Activated CD4-positive, alpha-beta T cell treated with anti-CD3 and anti-CD28 coated beads, Interleukin-2, amount 10 ng/mL, durations not matched to agents 24 days and 14 days (primary cell): ENCODE results near the gene SPTSSA. TPM values are rescaled to one million over a fixed set of nuclear protein-coding genes. Genes with fewer than 3 reads are reported as not detected.
"Not testable (repeated sequence)": the region's sequence is repeated elsewhere in the genome, so short reads cannot be mapped to it uniquely, and the experiment has no call there.

ENCODE experiments used
- DNase-seq: peaks from one replicate; pipeline ENCODE4 v3.0.0; 2022
- H3K27ac Mint-ChIP-seq: one replicate; pipeline ENCODE4 v1.8.0; 2022; ENCODE audit warnings: mild to moderate bottlenecking, mixed read lengths
- H3K27me3 Mint-ChIP-seq: one replicate; pipeline ENCODE4 v1.8.0; 2022; ENCODE audit warnings: mixed read lengths
- H3K36me3 Mint-ChIP-seq: one replicate; pipeline ENCODE4 v1.8.0; 2022; ENCODE audit warnings: low read depth, mild to moderate bottlenecking, mixed read lengths
- H3K4me1 Mint-ChIP-seq: one replicate; pipeline ENCODE4 v1.8.0; 2021; ENCODE audit warnings: mixed read lengths
- H3K4me3 Mint-ChIP-seq: one replicate; pipeline ENCODE4 v1.8.0; 2022; ENCODE audit warnings: mild to moderate bottlenecking, moderate library complexity, mixed read lengths
- H3K9me3 Mint-ChIP-seq: one replicate; pipeline ENCODE4 v1.8.0; 2021; ENCODE audit warnings: mixed read lengths
- intact Hi-C: fragments of 100-400 bp; cut with micrococcal nuclease; formaldehyde crosslinking; loops from one replicate; pipeline ENCODE4 v1.15.1; 2023
- total RNA-seq: library from RNA; stranded (reverse); gene quantifications from 2 replicates; pipeline ENCODE4 v1.2.3, GENCODE V29; 2022

The SPTSSA gene
- total RNA-seq, 1 donor from 2014 or later = 21.2 TPM

DNA sequence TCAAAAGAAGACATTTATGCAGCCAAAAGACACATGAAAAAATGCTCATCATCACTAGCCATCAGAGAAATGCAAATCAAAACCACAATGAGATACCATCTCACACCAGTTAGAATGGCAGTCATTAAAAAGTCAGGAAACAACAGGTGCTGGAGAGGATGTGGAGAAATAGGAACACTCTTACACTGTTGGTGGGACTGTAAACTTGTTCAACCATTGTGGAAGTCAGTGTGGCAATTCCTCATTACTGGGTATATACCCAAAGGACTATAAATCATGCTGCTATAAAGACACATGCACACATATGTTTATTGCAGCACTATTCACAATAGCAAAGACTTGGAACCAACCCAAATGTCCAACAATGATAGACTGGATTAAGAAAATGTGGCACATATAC, 76.2 kb downstream of the SPTSSA start:
- H3K27me3 Mint-ChIP-seq, H3K27ac Mint-ChIP-seq, H3K4me1 Mint-ChIP-seq, intact Hi-C loops, H3K4me3 Mint-ChIP-seq, H3K9me3 Mint-ChIP-seq, H3K36me3 Mint-ChIP-seq, DNase-seq: not testable (repeated sequence)

DNA sequence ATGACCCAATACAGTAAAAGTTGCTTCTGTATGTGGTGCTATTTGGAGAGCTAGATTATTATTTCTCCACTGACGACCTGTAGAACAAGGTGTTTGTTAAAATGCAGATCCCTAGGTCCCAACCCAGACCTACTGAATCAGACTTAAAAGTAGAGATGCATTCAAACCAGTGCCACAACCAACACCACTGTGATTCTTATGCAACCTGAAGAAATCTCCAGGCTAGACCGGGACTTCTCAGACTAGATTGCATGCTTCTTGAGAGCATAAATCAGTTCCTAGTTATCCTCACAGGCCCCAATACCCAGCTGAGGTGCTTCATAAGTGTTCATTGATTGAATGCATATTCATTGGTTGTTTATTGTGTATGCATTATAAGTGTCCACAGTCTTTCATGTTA, 78.2 kb downstream of the SPTSSA start:
- DNase-seq = no peak
- Mint-ChIP-seq H3K36me3 (no peaks in the 10 kb centered on the region), H3K4me3 (no peak overlapping the region), H3K9me3 (peaks cover 3% of the 10 kb centered on the region), H3K27ac (no peak overlapping the region), H3K27me3 (no peaks in the 10 kb centered on the region), H3K4me1 (no peaks in the 10 kb centered on the region)
- intact Hi-C loops = no loop called here

Other genes with a start within 250 kb of the SPTSSA start
- gene EAPP, start 77.5 kb upstream of the SPTSSA start, total RNA-seq = 33.7 and 34.7 TPM in 2 replicates
- gene SNX6, start 167.9 kb upstream of the SPTSSA start, total RNA-seq = 68.6 and 70.4 TPM in 2 replicates